BE2C (cell line): Measurements from ENCODE around the gene KY.

ENCODE experiments used
- DNase-seq: peaks from one replicate; pipeline ENCODE4 v3.0.0-alpha.2; 2020
- H3K27me3 ChIP-seq: fragments of 250-450 bp; sonication (Bioruptor Pico); 2 replicates; pipeline ENCODE4 v1.5.1; 2020; ENCODE audit warnings: mild to moderate bottlenecking
- H3K36me3 ChIP-seq: fragments of 250-450 bp; sonication (Bioruptor Pico); 2 replicates; pipeline ENCODE4 v1.5.1; 2020; ENCODE audit warnings: mild to moderate bottlenecking
- H3K4me1 ChIP-seq: fragments of 250-450 bp; sonication (Bioruptor Pico); 2 replicates; pipeline ENCODE4 v1.5.1; 2020
- H3K4me3 ChIP-seq: 2 replicates; pipeline ENCODE4 v1.5.1; 2011; ENCODE audit warnings: low read depth, low read length
- H3K9me3 ChIP-seq: fragments of 250-450 bp; sonication (Bioruptor Pico); 2 replicates; pipeline ENCODE4 v1.5.1; 2020
- CTCF ChIP-seq: IDR thresholded peaks from 2 replicates; pipeline ENCODE4 v1.5.1; 2012; ENCODE audit warnings: mild to moderate bottlenecking, low read depth, low read length

KY gene

GRCh38 chr3:134568790-134569189, 82.0 kb downstream of the KY start:
- Histone ChIP-seq H3K4me3 (no peak overlapping the region), H3K27me3 (no peaks in the 10 kb centered on the region), H3K9me3 (no peaks in the 10 kb centered on the region), H3K4me1 (no peaks in the 10 kb centered on the region), H3K36me3 (no peaks in the 10 kb centered on the region)
- no peak for TF ChIP-seq CTCF
- DNase-seq: no peak

GRCh38 chr3:134567605-134568004, 83.2 kb downstream of the KY start:
- no peaks in the 10 kb centered on the region for H3K4me1 ChIP-seq
- H3K36me3 ChIP-seq: no peaks in the 10 kb centered on the region
- no peaks in the 10 kb centered on the region for H3K9me3 ChIP-seq
- no peak for DNase-seq
- no peak overlapping the region for H3K4me3 ChIP-seq
- no peak for TF ChIP-seq CTCF
- no peaks in the 10 kb centered on the region for H3K27me3 ChIP-seq

DNA sequence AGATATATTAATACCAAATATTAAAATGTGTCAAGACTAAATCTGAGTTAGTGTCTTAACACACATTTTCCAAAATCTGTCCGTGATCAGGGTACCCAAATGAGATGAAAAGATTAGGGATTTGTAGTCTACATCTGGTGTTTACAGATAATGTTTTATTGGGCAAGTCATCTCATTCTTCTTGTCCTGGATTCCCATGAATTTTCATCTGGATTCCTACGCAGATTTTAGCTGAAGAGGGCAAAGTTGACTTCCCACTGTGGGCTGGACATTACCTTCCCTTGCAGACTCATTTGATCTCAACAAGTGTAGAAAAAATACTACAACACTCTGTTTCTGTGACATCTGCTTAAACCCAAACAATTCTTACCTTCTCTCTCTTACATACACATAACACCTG, 85.8 kb downstream of the KY start:
- Histone ChIP-seq H3K36me3 (no peaks in the 10 kb centered on the region), H3K27me3 (no peaks in the 10 kb centered on the region), H3K4me3 (no peak overlapping the region), H3K9me3 (no peaks in the 10 kb centered on the region), H3K4me1 (no peaks in the 10 kb centered on the region)
- TF ChIP-seq CTCF: no peak
- no peak for DNase-seq

- H3K9me3 ChIP-seq: no peaks in the 10 kb centered on the region
- H3K4me3 ChIP-seq: no peak overlapping the region
- no peaks in the 10 kb centered on the region for H3K36me3 ChIP-seq
- DNase-seq: no peak
- H3K4me1 ChIP-seq: no peaks in the 10 kb centered on the region
- TF ChIP-seq CTCF: no peak
- H3K27me3 ChIP-seq: no peaks in the 10 kb centered on the region
Observed at GRCh38 chr3:134563601-134564000, 87.2 kb downstream of the KY start.

GRCh38 chr3:134562055-134562454, 88.8 kb downstream of the KY start:
- Histone ChIP-seq H3K4me1 (no peaks in the 10 kb centered on the region), H3K9me3 (no peaks in the 10 kb centered on the region), H3K4me3 (no peak overlapping the region), H3K36me3 (no peaks in the 10 kb centered on the region), H3K27me3 (no peaks in the 10 kb centered on the region)
- no peak for DNase-seq
- TF ChIP-seq CTCF: no peak

GRCh38 chr3:134559591-134559990, 91.2 kb downstream of the KY start:
- H3K4me3 ChIP-seq: no peak overlapping the region
- H3K9me3 ChIP-seq: no peaks in the 10 kb centered on the region
- no peaks in the 10 kb centered on the region for H3K27me3 ChIP-seq
- H3K4me1 ChIP-seq: no peaks in the 10 kb centered on the region
- DNase-seq: no peak
- no peak for TF ChIP-seq CTCF
- no peaks in the 10 kb centered on the region for H3K36me3 ChIP-seq
